ENCODE data around the gene SELENOS.

The SELENOS gene

DNA sequence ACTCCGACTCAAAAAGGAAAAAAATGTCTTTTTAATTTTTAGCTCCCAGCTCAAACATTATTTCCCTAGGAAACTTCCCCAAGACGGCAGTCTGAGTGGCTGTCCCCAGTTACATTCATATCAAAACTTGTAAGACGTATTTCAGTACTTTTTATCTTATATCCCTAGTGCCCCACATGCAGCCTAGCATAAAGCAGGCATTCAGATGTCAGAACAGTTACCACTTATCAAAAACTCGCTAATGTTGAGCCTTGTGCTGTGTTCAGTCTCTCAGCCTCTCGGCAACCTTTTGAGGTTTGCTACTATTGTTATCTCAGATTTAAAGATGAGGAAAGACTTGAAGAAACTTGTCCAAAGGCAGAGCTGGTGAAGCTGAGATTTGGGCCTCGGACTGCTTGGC is 6.6 kb upstream of the SELENOS start:
- no peak for DNase-seq (ENCODE audit: low read depth in 1 of 2, low spot score in 1 of 2)
- H3K27ac ChIP-seq (replicated peaks), result no peak overlapping the region
- no peak overlapping the region for H3K4me3 ChIP-seq (replicated peaks; ENCODE audit: insufficient read depth, low read length)
- H3K27me3 ChIP-seq (ENCODE audit: insufficient read depth, poor library complexity, severe bottlenecking), result no peaks in the 10 kb centered on the region
- TF ChIP-seq POLR2AphosphoS5 (IDR thresholded peaks at IDR 0.05; ENCODE audit: low read depth), result no peak
- no peak for TF ChIP-seq SPI1 (IDR thresholded peaks at IDR 0.05; ENCODE audit: borderline replicate concordance, low read depth)
- TF ChIP-seq GABPA (IDR thresholded peaks at IDR 0.05; ENCODE audit: low read depth), result no peak
- TF ChIP-seq, protein P1, sequence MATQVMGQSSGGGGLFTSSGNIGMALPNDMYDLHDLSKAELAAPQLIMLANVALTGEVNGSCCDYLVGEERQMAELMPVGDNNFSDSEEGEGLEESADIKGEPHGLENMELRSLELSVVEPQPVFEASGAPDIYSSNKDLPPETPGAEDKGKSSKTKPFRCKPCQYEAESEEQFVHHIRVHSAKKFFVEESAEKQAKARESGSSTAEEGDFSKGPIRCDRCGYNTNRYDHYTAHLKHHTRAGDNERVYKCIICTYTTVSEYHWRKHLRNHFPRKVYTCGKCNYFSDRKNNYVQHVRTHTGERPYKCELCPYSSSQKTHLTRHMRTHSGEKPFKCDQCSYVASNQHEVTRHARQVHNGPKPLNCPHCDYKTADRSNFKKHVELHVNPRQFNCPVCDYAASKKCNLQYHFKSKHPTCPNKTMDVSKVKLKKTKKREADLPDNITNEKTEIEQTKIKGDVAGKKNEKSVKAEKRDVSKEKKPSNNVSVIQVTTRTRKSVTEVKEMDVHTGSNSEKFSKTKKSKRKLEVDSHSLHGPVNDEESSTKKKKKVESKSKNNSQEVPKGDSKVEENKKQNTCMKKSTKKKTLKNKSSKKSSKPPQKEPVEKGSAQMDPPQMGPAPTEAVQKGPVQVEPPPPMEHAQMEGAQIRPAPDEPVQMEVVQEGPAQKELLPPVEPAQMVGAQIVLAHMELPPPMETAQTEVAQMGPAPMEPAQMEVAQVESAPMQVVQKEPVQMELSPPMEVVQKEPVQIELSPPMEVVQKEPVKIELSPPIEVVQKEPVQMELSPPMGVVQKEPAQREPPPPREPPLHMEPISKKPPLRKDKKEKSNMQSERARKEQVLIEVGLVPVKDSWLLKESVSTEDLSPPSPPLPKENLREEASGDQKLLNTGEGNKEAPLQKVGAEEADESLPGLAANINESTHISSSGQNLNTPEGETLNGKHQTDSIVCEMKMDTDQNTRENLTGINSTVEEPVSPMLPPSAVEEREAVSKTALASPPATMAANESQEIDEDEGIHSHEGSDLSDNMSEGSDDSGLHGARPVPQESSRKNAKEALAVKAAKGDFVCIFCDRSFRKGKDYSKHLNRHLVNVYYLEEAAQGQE (IDR thresholded peaks at IDR 0.05; ENCODE audit: insufficient replicate concordance, low read depth), result no peak
- TF ChIP-seq, protein P2, sequence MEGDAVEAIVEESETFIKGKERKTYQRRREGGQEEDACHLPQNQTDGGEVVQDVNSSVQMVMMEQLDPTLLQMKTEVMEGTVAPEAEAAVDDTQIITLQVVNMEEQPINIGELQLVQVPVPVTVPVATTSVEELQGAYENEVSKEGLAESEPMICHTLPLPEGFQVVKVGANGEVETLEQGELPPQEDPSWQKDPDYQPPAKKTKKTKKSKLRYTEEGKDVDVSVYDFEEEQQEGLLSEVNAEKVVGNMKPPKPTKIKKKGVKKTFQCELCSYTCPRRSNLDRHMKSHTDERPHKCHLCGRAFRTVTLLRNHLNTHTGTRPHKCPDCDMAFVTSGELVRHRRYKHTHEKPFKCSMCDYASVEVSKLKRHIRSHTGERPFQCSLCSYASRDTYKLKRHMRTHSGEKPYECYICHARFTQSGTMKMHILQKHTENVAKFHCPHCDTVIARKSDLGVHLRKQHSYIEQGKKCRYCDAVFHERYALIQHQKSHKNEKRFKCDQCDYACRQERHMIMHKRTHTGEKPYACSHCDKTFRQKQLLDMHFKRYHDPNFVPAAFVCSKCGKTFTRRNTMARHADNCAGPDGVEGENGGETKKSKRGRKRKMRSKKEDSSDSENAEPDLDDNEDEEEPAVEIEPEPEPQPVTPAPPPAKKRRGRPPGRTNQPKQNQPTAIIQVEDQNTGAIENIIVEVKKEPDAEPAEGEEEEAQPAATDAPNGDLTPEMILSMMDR (IDR thresholded peaks at IDR 0.05; ENCODE audit: insufficient read depth, low read length), result no peak

DNA sequence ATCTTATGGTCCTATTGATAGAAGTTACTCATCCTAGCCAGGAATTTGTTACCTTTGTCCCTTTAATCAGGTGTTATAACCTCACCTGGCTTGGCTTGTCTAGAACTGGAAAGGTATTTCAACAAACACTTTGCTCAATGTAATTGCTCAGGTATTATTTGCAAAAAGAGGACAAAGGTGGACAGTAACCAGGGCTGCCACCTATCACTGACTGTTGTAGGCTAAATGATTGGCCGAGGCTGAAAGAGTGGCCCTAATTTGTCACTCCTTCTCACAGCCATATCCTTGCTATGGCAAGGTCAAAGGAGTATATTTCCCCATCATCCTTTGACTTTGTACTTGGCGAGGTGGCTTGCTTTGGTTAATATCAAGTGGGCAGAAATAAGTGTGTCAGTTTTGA is 2.7 kb upstream of the SELENOS start:
- H3K27ac ChIP-seq (replicated peaks), result no peak overlapping the region
- no peaks in the 10 kb centered on the region for H3K27me3 ChIP-seq (ENCODE audit: insufficient read depth, poor library complexity, severe bottlenecking)
- H3K4me3 ChIP-seq (replicated peaks; ENCODE audit: insufficient read depth, low read length), result no peak overlapping the region
- no peak for DNase-seq (ENCODE audit: low read depth in 1 of 2, low spot score in 1 of 2)
- no peak for TF ChIP-seq SPI1 (IDR thresholded peaks at IDR 0.05; ENCODE audit: borderline replicate concordance, low read depth)
- TF ChIP-seq, protein P1 (IDR thresholded peaks at IDR 0.05; ENCODE audit: insufficient replicate concordance, low read depth), result no peak

DNA sequence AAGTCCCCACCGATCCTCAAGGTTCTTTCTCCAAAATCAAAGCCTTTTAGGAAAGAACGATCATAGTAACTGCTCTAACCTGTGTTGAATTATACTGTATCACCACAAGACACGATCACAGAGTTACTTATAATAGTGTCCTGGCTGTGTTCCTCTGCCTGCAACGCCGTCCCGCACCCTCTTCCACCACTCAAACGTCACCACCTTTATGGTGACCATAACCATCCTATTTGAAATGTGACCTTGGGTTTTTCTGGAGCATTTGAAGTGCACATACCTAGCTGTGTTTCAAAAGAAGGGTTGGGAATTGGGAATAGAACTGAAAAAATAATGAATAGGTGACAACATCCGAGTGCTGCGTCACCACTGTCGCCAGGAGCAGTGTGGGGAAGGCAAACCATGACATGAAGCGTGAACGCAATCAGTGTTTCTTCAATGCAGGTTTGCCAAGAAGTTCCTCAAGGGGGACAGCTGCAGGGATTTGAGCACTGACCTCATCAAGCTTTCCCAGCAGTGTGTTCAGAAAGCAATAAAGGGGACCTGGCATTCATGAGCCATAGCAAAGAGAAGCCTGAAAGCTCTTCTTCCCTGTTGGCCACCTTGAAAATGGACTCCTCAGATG is 769 bp upstream of the SELENOS start:
- TF ChIP-seq POLR2AphosphoS5 (IDR thresholded peaks at IDR 0.05; ENCODE audit: low read depth) (no peak), SPI1 (IDR thresholded peaks at IDR 0.05; ENCODE audit: borderline replicate concordance, low read depth) (no peak), GABPA (IDR thresholded peaks at IDR 0.05; ENCODE audit: low read depth) (no peak)
- TF ChIP-seq, protein P2 (IDR thresholded peaks at IDR 0.05; ENCODE audit: insufficient read depth, low read length), result no peak
- TF ChIP-seq, protein P1 (IDR thresholded peaks at IDR 0.05; ENCODE audit: insufficient replicate concordance, low read depth), result no peak
- H3K4me3 ChIP-seq (replicated peaks; ENCODE audit: insufficient read depth, low read length), result peak overlapping the region; percentile 33; the same call in 1 of the 2 replicates
- no peak for DNase-seq (ENCODE audit: low read depth in 1 of 2, low spot score in 1 of 2)
- no peaks in the 10 kb centered on the region for H3K27me3 ChIP-seq (ENCODE audit: insufficient read depth, poor library complexity, severe bottlenecking)
- H3K27ac ChIP-seq (replicated peaks), result no peak overlapping the region

Data from HL-60 (cell line).